ENCODE results near the gene KIF2A. TPM values are rescaled to one million over a fixed set of nuclear protein-coding genes. Genes with fewer than 3 reads are reported as not detected.

KIF2A gene
- total and polyA plus RNA-seq, 2 of the 8 experiments (the other 6 are each of a cell fraction or from before 2014, with no cell fraction given), result 18.4 to 97.1 TPM

GRCh38 chr5:62386824-62387223 is 80.8 kb downstream of the KIF2A start:
- H3K9ac ChIP-seq (replicated peaks in 1 of 4; ENCODE audit: extremely low read depth in 1 of 4, low read depth in 3 of 4, low read length in 3 of 4), result no peak overlapping the region
- no peak overlapping the region for H3K14ac ChIP-seq (ENCODE audit: insufficient read length)
- H3K4ac ChIP-seq (replicated peaks; ENCODE audit: insufficient read length, low read depth, low read length), result no peak overlapping the region
- FAIRE-seq (no peak), DNase-seq (ENCODE audit: low read depth in 1 of 2, low spot score in 2 of 2) (no peak)
- H4K5ac ChIP-seq (ENCODE audit: insufficient read length, low read depth, low read length), result no peak overlapping the region
- H3K9me3 ChIP-seq (ENCODE audit: insufficient read depth in 2 of 2, low read depth in 1 of 2, low read length in 1 of 2), result no peaks in the 10 kb centered on the region
- peaks cover 0 to 2% of the 10 kb centered on the region in 2 experiments for H4K20me1 ChIP-seq (replicated peaks in 1 of 2; ENCODE audit: control insufficient read depth in 1 of 2, insufficient read depth in 2 of 2, low read length in 2 of 2)
- no peak overlapping the region for H4K91ac ChIP-seq (replicated peaks; ENCODE audit: insufficient read length, low read length)
- ChIA-PET POLR2A (ENCODE audit: partially characterized antibody) (interaction anchor here (0.7 to 1.1 kb wide), 2 partner anchors 17 to 25 kb away, joined by 3 to 6 read pairs; partner anchors contain the start of genes DIMT1 and IPO11), CTCF (ENCODE audit: partially characterized antibody) (no interaction called here)
- no peaks in the 10 kb centered on the region for H3K4me1 ChIP-seq (replicated peaks in 1 of 4; ENCODE audit: control insufficient read depth in 3 of 4, insufficient read depth in 4 of 4, low read length in 3 of 4)
- H3K36me3 ChIP-seq (ENCODE audit: control insufficient read depth in 2 of 4, insufficient read depth in 4 of 4, low read length in 3 of 4), result peaks cover 6 to 84% (median 32%) of the 10 kb centered on the region in 4 experiments
- H3K27me3 ChIP-seq (replicated peaks in 1 of 4; ENCODE audit: control insufficient read depth in 3 of 4, extremely low read depth in 1 of 4, insufficient read depth in 3 of 4, low read length in 3 of 4), result no peaks in the 10 kb centered on the region
- no peaks in the 10 kb centered on the region for H3K79me1 ChIP-seq (ENCODE audit: low read depth, low read length)
- no peak overlapping the region for H2BK120ac ChIP-seq (replicated peaks; ENCODE audit: low read depth, low read length)
- no peak overlapping the region for H3K27ac ChIP-seq (ENCODE audit: low read depth, low read length)
- no peak overlapping the region for H3K4me3 ChIP-seq (ENCODE audit: extremely low read depth in 1 of 4, insufficient read depth in 2 of 4, low read depth in 3 of 4, low read length in 4 of 4)
- no peak overlapping the region for H4K8ac ChIP-seq (ENCODE audit: extremely low read depth, insufficient read depth, low read length)
- H3K79me2 ChIP-seq (ENCODE audit: control insufficient read depth in 1 of 2, insufficient read depth in 2 of 2, low read length in 2 of 2), result no peaks in the 10 kb centered on the region
- H3K4me2 ChIP-seq (ENCODE audit: insufficient read depth in 1 of 2, low read depth in 2 of 2, low read length in 2 of 2), result no peak overlapping the region
- H2BK5ac ChIP-seq (ENCODE audit: low read depth, low read length), result no peak overlapping the region
- no peak overlapping the region for H2BK15ac ChIP-seq (ENCODE audit: low read length)
- H2BK20ac ChIP-seq (ENCODE audit: low read length), result no peak overlapping the region
- H3K23me2 ChIP-seq (ENCODE audit: low read depth, low read length), result no peaks in the 10 kb centered on the region
- no peak overlapping the region for H3K18ac ChIP-seq (ENCODE audit: extremely low read depth, low read length)
- no peak for TF ChIP-seq TBP (IDR thresholded peaks at IDR 0.05; ENCODE audit: low read depth, low read length)
- no peak for TF ChIP-seq NRF1 (IDR thresholded peaks at IDR 0.05; ENCODE audit: low read depth, low read length)
- TF ChIP-seq EGR1 (IDR thresholded peaks at IDR 0.05; ENCODE audit: borderline replicate concordance, low read depth, low read length), result no peak
- TF ChIP-seq BACH1 (IDR thresholded peaks at IDR 0.05; ENCODE audit: low read length), result no peak
- no peak for TF ChIP-seq POLR2AphosphoS5 (IDR thresholded peaks at IDR 0.05; ENCODE audit: low read depth, low read length)
- TF ChIP-seq RAD21 (IDR thresholded peaks at IDR 0.05 in 1 of 2, conservative IDR thresholded peaks at IDR 0.05 in 1 of 2; ENCODE audit: low read depth in 2 of 2, low read length in 2 of 2), result no peak
- H3K23ac ChIP-seq (ENCODE audit: insufficient read length), result no peak overlapping the region
- no peak overlapping the region for H2AFZ ChIP-seq (ENCODE audit: low read length)
- H2BK12ac ChIP-seq (ENCODE audit: low read depth, low read length), result no peak overlapping the region
- no peak overlapping the region for H2AK5ac ChIP-seq (ENCODE audit: low read depth, low read length)
- H3K56ac ChIP-seq (replicated peaks; ENCODE audit: insufficient read length, low read depth, low read length), result no peak overlapping the region

Data from H1 (cell line).